Caco-2 (cell line): ENCODE data around the gene PTPRO. TPM values are rescaled to one million over a fixed set of nuclear protein-coding genes. Genes with fewer than 3 reads are reported as not detected.

Experiments
- BruUV-seq: library from RNA; stranded (reverse); fragments of 400-500 nt; replicated peaks from 2 replicates; lab custom pipeline; 2021; lab: Mats Ljungman, UMichigan
- CTCF ChIA-PET: fragments of 300-600 bp; sonication (Branson Sonifier 250); formaldehyde crosslinking; loops from one replicate; lab custom pipeline; 2022; ENCODE audit warnings: antibody characterized with exemption; lab: Charles Lee
- POLR2A ChIA-PET: fragments of 300-600 bp; sonication (Branson Sonifier 250); formaldehyde crosslinking; loops from one replicate; lab custom pipeline; 2022; ENCODE audit warnings: antibody characterized with exemption; lab: Charles Lee
- DNase-seq, 2 experiments: peaks; one replicate each; pipeline versions ENCODE4 v3.0.0 to v3.0.0-alpha.2; 2020 to 2022
- H3K27me3 ChIP-seq: replicated peaks from 2 replicates; pipeline ENCODE4 v1.6.0; 2011; ENCODE audit warnings: low read length; ENCODE audit not compliant: control insufficient read depth, insufficient read depth
- H3K36me3 ChIP-seq: 2 replicates; pipeline ENCODE4 v1.5.1; 2011; ENCODE audit warnings: low read length; ENCODE audit not compliant: control insufficient read depth, insufficient read depth
- H3K4me1 ChIP-seq: fragments of 250-450 bp; sonication (Bioruptor Pico); 2 replicates; pipeline ENCODE4 v1.5.1; 2020; ENCODE audit warnings: mild to moderate bottlenecking
- H3K4me3 ChIP-seq: 2 replicates; pipeline ENCODE4 v1.5.1; 2011; ENCODE audit warnings: low read depth, mild to moderate bottlenecking, control low read depth, low read length
- H3K9me3 ChIP-seq: fragments of 250-450 bp; sonication (Bioruptor Pico); 2 replicates; pipeline ENCODE4 v1.5.1; 2020; ENCODE audit warnings: mild to moderate bottlenecking, moderate library complexity
- H3K27ac Mint-ChIP-seq: one replicate; pipeline ENCODE4 v1.8.0; 2022; ENCODE audit warnings: mixed read lengths; ENCODE audit not compliant: unreplicated experiment
- H3K27me3 Mint-ChIP-seq: one replicate; pipeline ENCODE4 v1.8.0; 2022; ENCODE audit warnings: mixed read lengths; ENCODE audit not compliant: insufficient read depth, unreplicated experiment
- H3K36me3 Mint-ChIP-seq: one replicate; pipeline ENCODE4 v1.8.0; 2022; ENCODE audit warnings: mild to moderate bottlenecking, mixed read lengths; ENCODE audit not compliant: insufficient read depth, unreplicated experiment
- H3K4me1 Mint-ChIP-seq: one replicate; pipeline ENCODE4 v1.8.0; 2022; ENCODE audit warnings: low read depth, mixed read lengths; ENCODE audit not compliant: unreplicated experiment
- H3K4me3 Mint-ChIP-seq: one replicate; pipeline ENCODE4 v1.8.0; 2022; ENCODE audit warnings: mild to moderate bottlenecking, moderate library complexity, mixed read lengths; ENCODE audit not compliant: unreplicated experiment
- H3K9me3 Mint-ChIP-seq: one replicate; pipeline ENCODE4 v1.8.0; 2022; ENCODE audit warnings: mixed read lengths; ENCODE audit not compliant: unreplicated experiment
- CTCF ChIP-seq, 2 experiments: fragments of 200-600 bp in 1 of 2; IDR thresholded peaks; 1 replicate in 1 of 2; 2 replicates in 1 of 2; pipeline versions ENCODE4 v1.5.1 to v1.8.0; 2011 to 2022; ENCODE audit warnings: antibody characterized with exemption in 1 of 2, control low read depth in 1 of 2, inconsistent platforms in 1 of 2, low read depth in 1 of 2, low read length in 1 of 2, mild to moderate bottlenecking in 1 of 2, moderate library complexity in 1 of 2; ENCODE audit not compliant: insufficient read depth in 1 of 2, severe bottlenecking in 1 of 2, unreplicated experiment in 1 of 2
- intact Hi-C: fragments of 100-400 bp; cut with micrococcal nuclease; formaldehyde crosslinking; loops from one replicate; pipeline ENCODE4 v1.10.0; 2022; ENCODE audit not compliant: unreplicated experiment
- total RNA-seq: library from RNA; stranded (reverse); gene quantifications from 2 replicates; pipeline ENCODE4 v1.2.3, GENCODE V29; 2022

Gene PTPRO
- total RNA-seq, 1 experiment from 2014 or later: not detected

DNA sequence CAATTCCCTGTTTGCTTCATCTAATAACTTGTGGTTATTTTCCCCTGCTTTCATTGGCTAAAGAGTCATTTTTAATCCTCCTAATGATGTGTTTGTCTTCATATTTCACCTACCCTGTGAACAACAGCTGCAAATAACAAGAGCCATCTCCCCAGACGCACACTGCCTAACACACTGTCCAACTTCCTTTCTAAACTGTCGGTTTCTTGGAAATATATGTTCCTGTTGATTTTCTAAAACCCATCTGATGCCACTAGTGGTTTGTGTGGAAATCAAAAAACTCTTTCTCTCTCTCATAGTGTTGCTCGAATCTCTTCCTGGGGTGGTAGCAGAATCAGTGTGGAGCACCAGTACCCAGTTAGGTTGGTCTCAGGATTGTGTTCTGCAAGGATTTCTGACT is 240.0 kb downstream of the PTPRO start:
- BruUV-seq: no TSS peak
- CTCF ChIA-PET: interaction anchor here (0.8 kb wide), 1 partner anchor 30 kb away, joined by 9 read pairs; no protein-coding TSS in a partner anchor

DNA sequence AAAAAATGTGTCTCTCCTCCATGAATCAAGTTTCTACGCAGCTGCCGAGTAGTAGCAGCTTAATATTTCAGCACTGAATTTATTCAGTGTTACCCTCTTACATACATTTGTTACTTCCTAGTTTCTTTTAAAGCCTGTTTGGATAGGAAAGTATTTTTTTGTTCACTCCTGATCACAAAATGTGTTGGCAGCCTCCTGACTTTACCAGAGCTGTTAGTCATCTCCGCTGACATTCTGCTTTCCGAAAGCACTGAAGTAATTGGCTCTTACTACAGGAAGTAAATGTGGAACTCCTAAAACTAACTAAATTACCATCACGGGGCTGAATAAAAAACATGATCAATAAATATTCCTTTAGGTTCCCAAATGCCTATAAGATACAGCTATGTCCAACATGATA is 241.4 kb downstream of the PTPRO start:
- Histone ChIP-seq H3K36me3 (no peaks in the 10 kb centered on the region), H3K4me1 (no peaks in the 10 kb centered on the region), H3K9me3 (no peaks in the 10 kb centered on the region), H3K27me3 (no peaks in the 10 kb centered on the region), H3K4me3 (no peak overlapping the region)
- H3K4me1 Mint-ChIP-seq: no peaks in the 10 kb centered on the region
- TF ChIP-seq CTCF (IDR thresholded peaks at IDR 0.05; ENCODE audit: insufficient read depth in 1 of 2, low read depth in 1 of 2, low read length in 1 of 2, severe bottlenecking in 1 of 2, unreplicated experiment in 1 of 2): no peak
- no peaks in the 10 kb centered on the region for H3K9me3 Mint-ChIP-seq
- intact Hi-C loops: no loop called here
- no peak for DNase-seq
- no peak overlapping the region for H3K27ac Mint-ChIP-seq
- POLR2A ChIA-PET: no interaction called here
- H3K27me3 Mint-ChIP-seq: peaks cover 20% of the 10 kb centered on the region
- CTCF ChIA-PET: no interaction called here
- no peaks in the 10 kb centered on the region for H3K36me3 Mint-ChIP-seq
- no peak overlapping the region for H3K4me3 Mint-ChIP-seq
- no TSS peak for BruUV-seq

More for the DNA sequence above, 240.0 kb downstream of the PTPRO start:
- Mint-ChIP-seq H3K36me3 (no peaks in the 10 kb centered on the region), H3K27me3 (peaks cover 18% of the 10 kb centered on the region), H3K27ac (no peak overlapping the region), H3K9me3 (no peaks in the 10 kb centered on the region), H3K4me3 (no peak overlapping the region), H3K4me1 (no peaks in the 10 kb centered on the region)
- intact Hi-C loops: no loop called here
- Histone ChIP-seq H3K27me3 (no peaks in the 10 kb centered on the region), H3K4me3 (no peak overlapping the region), H3K9me3 (no peaks in the 10 kb centered on the region), H3K36me3 (no peaks in the 10 kb centered on the region), H3K4me1 (no peaks in the 10 kb centered on the region)
- TF ChIP-seq CTCF (IDR thresholded peaks at IDR 0.05; ENCODE audit: insufficient read depth in 1 of 2, low read depth in 1 of 2, low read length in 1 of 2, severe bottlenecking in 1 of 2, unreplicated experiment in 1 of 2): no peak
- POLR2A ChIA-PET: no interaction called here
- no peak for DNase-seq

GRCh38 chr12:15574353-15574752 is 252.0 kb downstream of the PTPRO start:
- Histone ChIP-seq H3K4me3 (no peak overlapping the region), H3K36me3 (no peaks in the 10 kb centered on the region), H3K4me1 (no peaks in the 10 kb centered on the region), H3K9me3 (no peaks in the 10 kb centered on the region), H3K27me3 (no peaks in the 10 kb centered on the region)
- Mint-ChIP-seq H3K9me3 (peaks cover 9% of the 10 kb centered on the region), H3K4me3 (no peak overlapping the region), H3K27me3 (peaks cover 9% of the 10 kb centered on the region), H3K36me3 (no peaks in the 10 kb centered on the region), H3K27ac (no peak overlapping the region), H3K4me1 (peaks cover 5% of the 10 kb centered on the region)
- intact Hi-C loops: no loop called here
- POLR2A ChIA-PET: no interaction called here
- TF ChIP-seq CTCF (IDR thresholded peaks at IDR 0.05; ENCODE audit: insufficient read depth in 1 of 2, low read depth in 1 of 2, low read length in 1 of 2, severe bottlenecking in 1 of 2, unreplicated experiment in 1 of 2): no peak
- CTCF ChIA-PET: interaction anchor here (1.0 kb wide), 1 partner anchor 10 kb away, joined by 5 read pairs; no protein-coding TSS in a partner anchor
- DNase-seq: no peak
- BruUV-seq: no TSS peak
